Testis (tissue), 2 donors: ENCODE results near the gene ZNF438.

Experiments
- POLR2A ChIP-seq: fragments of 450-650 bp; IDR thresholded peaks from one replicate; pipeline ENCODE4 v1.6.1; 2017; ENCODE audit warnings: antibody characterized with exemption, mild to moderate bottlenecking, moderate library complexity
- TF ChIP-seq, protein P1 (sequence below), 3 experiments: fragments of 450-650 bp in 2 of 3; fragments of 200-600 bp in 1 of 3; sonication (generic) in 1 of 3; IDR thresholded peaks; one replicate each; pipeline ENCODE4 v1.5.1; 2016 to 2019; ENCODE audit warnings: antibody characterized with exemption in 3 of 3, mild to moderate bottlenecking in 2 of 3, moderate library complexity in 1 of 3

DNA sequence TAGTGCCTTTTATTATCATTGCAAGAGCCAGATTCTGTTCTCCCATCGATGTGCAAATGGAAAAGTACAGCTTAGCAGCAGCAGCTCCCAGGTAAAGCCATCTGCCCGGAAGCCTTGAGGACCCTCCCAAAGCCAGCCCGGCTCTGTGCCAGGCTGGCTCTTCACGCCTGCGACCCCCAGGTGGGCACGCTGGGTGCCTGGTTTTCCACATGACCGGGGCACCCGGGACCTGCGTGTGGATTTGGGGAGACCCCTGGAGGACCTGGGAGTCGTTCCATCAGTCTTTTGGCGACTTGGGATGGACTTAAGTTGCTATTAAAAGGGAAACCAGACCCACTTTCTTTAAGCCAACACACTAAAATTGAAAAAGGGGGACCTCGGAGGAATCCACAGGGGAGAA, 196.5 kb downstream of the ZNF438 start:
- TF ChIP-seq, protein P1, sequence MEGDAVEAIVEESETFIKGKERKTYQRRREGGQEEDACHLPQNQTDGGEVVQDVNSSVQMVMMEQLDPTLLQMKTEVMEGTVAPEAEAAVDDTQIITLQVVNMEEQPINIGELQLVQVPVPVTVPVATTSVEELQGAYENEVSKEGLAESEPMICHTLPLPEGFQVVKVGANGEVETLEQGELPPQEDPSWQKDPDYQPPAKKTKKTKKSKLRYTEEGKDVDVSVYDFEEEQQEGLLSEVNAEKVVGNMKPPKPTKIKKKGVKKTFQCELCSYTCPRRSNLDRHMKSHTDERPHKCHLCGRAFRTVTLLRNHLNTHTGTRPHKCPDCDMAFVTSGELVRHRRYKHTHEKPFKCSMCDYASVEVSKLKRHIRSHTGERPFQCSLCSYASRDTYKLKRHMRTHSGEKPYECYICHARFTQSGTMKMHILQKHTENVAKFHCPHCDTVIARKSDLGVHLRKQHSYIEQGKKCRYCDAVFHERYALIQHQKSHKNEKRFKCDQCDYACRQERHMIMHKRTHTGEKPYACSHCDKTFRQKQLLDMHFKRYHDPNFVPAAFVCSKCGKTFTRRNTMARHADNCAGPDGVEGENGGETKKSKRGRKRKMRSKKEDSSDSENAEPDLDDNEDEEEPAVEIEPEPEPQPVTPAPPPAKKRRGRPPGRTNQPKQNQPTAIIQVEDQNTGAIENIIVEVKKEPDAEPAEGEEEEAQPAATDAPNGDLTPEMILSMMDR (IDR thresholded peaks at IDR 0.05) = no peak
- TF ChIP-seq POLR2A = no peak
